Lung microvascular endothelial cell (primary cell): ENCODE measurements around the gene C1orf167. TPM values are rescaled to one million over a fixed set of nuclear protein-coding genes. Genes with fewer than 3 reads are reported as not detected.

Source experiments
- DNase-seq, 2 donors: peaks; one replicate each; pipeline versions ENCODE4 v3.0.0 to v3.0.0-alpha.2; 2010; ENCODE audit warnings: low read depth in 2 of 2
- total RNA-seq: library from RNA; depleted of rRNA; stranded (reverse); fragments of >200 nt; gene quantifications from 2 replicates; pipeline ENCODE4 v1.2.1, GENCODE V29; 2014

The C1orf167 gene
- total RNA-seq: 0.22 and 0.40 TPM in 2 replicates

DNA sequence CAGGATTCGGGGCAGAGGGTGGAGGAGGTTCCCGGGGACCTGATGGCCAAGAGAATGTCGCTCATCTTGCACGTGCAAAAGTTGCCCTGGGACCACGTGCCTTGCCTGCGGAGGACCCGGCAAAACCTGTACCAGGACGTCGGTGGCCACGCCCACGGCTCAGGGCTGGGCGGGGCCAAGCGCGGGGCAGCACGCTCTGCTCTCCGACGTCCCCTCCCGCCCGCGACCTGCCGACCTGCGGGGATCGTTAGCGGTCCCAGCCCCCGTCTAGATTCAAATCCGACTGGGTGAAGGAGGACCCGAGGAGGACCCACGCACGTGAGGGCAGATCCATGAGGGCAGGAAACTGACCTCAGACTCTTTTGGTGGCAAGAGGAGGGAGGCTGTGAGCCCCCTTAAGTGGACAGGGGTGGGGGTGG, at the start of gene C1orf167:
TSS of gene C1orf167 (plus strand) at position 206 of the 419 bp plus-strand sequence. CDS start 2,208 bp downstream, outside the sequence.
- no peak for DNase-seq

DNA sequence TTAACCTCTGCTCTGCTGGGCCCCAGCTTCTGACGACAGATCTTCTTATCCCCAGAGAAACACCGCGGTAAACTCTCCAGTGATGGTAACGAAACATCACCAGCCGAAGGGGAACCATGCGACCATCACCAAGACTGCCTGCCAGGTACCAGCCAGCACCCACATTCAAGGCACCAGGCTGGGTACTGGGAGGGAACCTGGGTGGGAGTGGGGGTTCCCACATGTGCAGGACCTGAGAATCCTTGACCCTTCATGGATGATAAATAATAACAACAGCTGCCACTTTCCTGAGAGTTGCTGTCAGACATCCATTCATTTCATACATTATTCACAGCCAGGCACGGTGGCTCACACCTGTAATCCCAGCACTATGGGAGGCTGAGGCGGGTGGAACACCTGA, 49.7 kb upstream of the C1orf167 start:
- no peak for DNase-seq

- no peak for DNase-seq
Observed at GRCh38 chr1:11713095-11713494, 48.9 kb upstream of the C1orf167 start.

DNA sequence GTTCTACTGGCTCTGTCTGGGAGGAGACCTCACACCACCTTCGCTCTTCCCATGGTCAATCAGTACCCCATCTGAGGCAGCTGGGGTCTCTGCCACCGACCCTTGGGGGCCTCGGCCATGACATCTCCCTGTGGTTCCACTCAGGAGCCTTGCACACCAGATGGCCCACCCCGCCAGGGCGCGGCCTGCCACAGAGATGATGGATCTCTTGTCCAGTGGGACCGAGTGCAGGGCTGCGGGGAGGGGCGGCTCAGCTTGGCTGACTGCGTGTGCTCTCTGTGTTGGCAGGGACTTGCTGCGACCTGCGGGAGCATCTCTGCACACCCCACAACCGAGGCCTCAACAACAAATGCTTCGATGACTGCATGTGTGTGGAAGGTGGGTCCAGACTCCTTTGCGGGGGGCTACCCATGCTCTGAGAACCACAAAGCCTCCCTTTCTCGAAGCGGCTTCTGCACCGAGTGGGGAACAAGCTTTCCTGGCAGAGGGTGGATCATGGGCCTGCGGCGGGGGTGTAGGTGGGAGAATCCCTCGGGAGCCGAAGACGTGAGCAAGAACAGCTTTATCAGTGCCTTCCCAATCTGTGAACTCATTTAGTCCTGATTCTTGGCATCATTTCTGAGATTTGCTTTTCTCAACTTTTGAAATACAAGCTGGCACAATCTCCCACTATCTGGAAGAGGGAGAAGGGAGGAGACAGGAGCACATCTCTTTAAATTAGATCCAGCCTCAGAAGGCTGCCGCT, 47.0 kb upstream of the C1orf167 start:
- no peak for DNase-seq

DNA sequence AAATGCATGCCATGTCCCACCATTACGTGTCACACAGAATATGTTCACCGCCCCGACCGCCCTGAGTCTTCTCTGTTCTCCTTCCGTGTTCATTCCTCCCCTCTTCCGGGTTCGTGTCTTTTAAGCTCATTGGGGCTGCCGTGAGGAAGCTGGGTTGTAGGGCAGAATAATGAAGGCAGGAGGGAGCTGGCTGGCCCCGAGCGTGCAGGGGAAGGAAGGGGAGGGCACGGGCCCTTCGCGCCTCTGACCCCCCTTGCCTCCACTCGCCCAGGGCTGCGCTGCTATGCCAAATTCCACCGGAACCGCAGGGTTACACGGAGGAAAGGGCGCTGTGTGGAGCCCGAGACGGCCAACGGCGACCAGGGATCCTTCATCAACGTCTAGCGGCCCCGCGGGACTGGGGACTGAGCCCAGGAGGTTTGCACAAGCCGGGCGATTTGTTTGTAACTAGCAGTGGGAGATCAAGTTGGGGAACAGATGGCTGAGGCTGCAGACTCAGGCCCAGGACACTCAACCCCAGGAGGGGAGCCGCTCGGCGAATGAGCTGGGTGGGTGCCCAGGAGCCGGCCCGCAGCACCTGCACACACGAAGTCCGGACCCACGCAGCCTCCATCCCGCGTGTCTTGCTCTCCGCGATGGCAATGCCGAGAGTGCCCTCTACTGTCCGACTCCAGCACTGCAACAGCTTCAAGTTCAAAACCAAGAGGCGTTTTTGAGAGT, 42.5 kb upstream of the C1orf167 start:
- DNase-seq: peak; percentile 70 to 83

GRCh38 chr1:11720033-11720376, 42.0 kb upstream of the C1orf167 start:
- DNase-seq: no peak

DNA sequence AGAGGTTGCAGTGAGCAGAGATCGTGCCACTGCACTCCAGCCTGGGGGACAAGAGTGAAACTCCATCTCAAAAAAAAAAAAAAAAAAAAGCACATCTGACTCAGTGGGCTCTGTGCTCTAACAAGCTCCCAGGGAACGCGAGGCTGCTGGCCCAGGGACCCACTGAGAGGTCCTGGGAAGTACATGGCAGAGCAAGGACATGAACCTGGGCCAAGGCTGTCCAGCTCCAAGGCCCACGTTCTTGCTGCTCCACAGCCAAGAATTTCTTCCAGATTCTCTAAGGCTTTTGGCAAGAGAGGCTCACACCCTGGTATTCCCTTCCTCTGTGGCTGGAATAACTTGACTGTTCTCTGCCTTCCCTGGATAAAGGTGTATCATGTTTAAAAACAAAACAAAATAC, 41.5 kb upstream of the C1orf167 start:
- no peak for DNase-seq

DNA sequence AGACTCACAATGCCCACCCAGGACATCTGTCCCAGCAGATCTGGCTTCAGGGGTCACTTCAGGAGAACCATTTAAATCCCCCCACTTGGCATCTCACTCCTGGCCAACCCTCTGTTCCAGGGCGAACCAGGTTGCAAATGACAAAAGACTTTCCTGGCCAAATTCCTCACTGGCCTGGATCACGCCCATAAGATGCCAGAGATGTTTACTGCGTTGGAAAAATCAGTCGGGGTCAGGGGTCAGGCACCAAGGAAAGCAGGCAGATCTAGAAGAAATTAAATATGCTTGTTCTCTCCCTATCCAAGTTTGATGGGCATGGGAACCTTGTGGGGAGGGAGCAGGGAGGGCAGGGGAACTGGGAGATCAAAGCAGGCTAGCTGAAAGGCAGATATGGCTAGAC, 40.7 kb upstream of the C1orf167 start:
- no peak for DNase-seq

DNA sequence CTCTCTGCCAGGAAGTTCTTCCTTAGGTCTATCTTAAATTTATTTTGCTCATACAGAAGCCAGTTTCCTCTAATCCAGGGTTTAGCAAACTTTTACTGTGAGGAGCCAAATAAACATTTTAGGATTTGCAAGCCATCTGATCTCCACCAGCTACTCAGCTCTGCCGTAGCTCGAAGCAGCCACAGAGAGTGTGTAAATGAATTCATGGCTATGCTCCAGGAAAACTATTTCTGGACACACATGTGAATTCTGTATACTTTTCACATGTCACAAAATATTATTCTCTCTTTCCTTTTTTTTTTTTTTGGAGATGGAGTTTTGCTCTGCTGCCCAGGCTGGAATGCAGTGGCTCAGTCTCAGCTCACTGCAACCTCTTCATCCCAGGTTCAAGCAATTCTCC, 39.5 kb upstream of the C1orf167 start:
- no peak for DNase-seq

- DNase-seq: no peak
Observed at GRCh38 chr1:11725616-11726015, 36.4 kb upstream of the C1orf167 start.

- no peak for DNase-seq
Observed at GRCh38 chr1:11727119-11727518, 34.9 kb upstream of the C1orf167 start.

- DNase-seq: no peak
Observed at GRCh38 chr1:11728126-11728806, 33.7 kb upstream of the C1orf167 start.

DNA sequence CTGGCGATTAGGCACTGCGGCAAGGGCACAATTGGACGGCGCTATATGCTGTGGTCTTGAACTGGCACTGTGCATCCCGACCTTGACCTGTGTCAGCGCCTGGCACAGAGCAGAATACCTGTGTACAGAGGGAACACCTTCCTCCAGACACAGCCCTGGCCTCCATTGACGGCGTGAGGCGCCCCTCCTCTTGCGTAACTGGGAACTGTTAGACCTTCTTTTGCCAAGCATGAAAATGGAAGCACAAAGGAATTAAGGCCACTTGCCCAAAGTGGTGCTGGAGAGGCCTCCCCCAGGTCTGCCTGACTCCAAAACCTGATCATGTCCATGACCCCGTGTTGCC, 32.9 kb upstream of the C1orf167 start:
- DNase-seq: no peak

GRCh38 chr1:11729498-11730428, 32.2 kb upstream of the C1orf167 start:
- DNase-seq: no peak

GRCh38 chr1:11730429-11730891, 31.5 kb upstream of the C1orf167 start:
- DNase-seq: peak; percentile 40 to 57

- peak; percentile 71 to 77 for DNase-seq
Observed at GRCh38 chr1:11731691-11732283, 30.2 kb upstream of the C1orf167 start.

DNA sequence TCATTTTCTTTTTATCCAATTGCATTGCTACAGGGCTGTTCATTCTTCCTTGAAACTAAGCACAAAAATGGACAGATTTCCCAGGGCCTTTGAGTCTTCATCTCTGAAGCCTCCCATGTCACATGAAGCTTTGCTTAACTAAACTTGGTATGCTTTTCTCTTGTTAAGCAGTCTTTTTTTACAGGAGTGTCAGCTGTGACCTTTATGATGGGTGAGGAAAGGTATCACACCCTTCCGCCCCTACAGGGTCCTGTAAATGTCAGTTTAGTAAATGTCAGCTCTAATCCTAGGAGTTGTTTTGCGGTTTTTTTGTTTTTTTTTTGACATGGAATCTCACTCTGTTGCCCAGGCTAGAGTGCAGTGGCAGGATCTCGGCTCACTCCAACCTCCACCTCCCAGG, 28.7 kb upstream of the C1orf167 start:
- DNase-seq: no peak

- DNase-seq: no peak
Observed at GRCh38 chr1:11735531-11735853, 26.5 kb upstream of the C1orf167 start.

GRCh38 chr1:11735854-11736745, 25.9 kb upstream of the C1orf167 start, which contains the start of gene AGTRAP:
AGTRAP (plus strand) TSS chr1:11736136; CDS start chr1:11736209, 73 bp downstream.
- peak; percentile 91 to 93 for DNase-seq
